Neural cell (in vitro differentiated cells): ENCODE results near the gene ALDH7A1. TPM values are rescaled to one million over a fixed set of nuclear protein-coding genes. Genes with fewer than 3 reads are reported as not detected.

Source experiments
- H2AFZ ChIP-seq: fragments of 200-600, 300-800 bp; sonication (generic), shearing (Covaris generic); 2 replicates; pipeline ENCODE4 v1.6.0; 2014; ENCODE audit warnings: low read depth, mild to moderate bottlenecking, antibody characterized with exemption, low read length, moderate library complexity
- H3F3A ChIP-seq: fragments of 200-600 bp; shearing (Covaris generic); 2 replicates; pipeline ENCODE4 v1.6.1; 2016; ENCODE audit warnings: mild to moderate bottlenecking, moderate library complexity, mixed read lengths, antibody characterized with exemption, low read length; ENCODE audit not compliant: insufficient read depth, poor library complexity, severe bottlenecking
- H3K27ac ChIP-seq: fragments of 200-600, 300-800 bp; sonication (generic), shearing (Covaris generic); 2 replicates; pipeline ENCODE4 v1.5.1; 2014; ENCODE audit warnings: mild to moderate bottlenecking, low read length, moderate library complexity
- H3K27me3 ChIP-seq: fragments of 300-800, 200-600 bp; sonication (generic), shearing (Covaris generic); 2 replicates; pipeline ENCODE4 v1.6.0; 2014; ENCODE audit warnings: mild to moderate bottlenecking, low read depth, low read length, moderate library complexity; ENCODE audit not compliant: insufficient read depth
- H3K36me3 ChIP-seq: fragments of 300-800, 200-600 bp; sonication (generic), shearing (Covaris generic); 2 replicates; pipeline ENCODE4 v1.5.1; 2014; ENCODE audit warnings: mild to moderate bottlenecking, antibody characterized with exemption, low read length, moderate library complexity; ENCODE audit not compliant: insufficient read depth
- H3K4me2 ChIP-seq: fragments of 300-800, 200-600 bp; sonication (generic), shearing (Covaris generic); 2 replicates; pipeline ENCODE4 v1.6.0; 2014; ENCODE audit warnings: mild to moderate bottlenecking, low read length
- H3K4me3 ChIP-seq: fragments of 300-800, 200-600 bp; sonication (generic), shearing (Covaris generic); 2 replicates; pipeline ENCODE4 v1.5.1; 2014; ENCODE audit warnings: mild to moderate bottlenecking, low read length, moderate library complexity
- H3K79me2 ChIP-seq: fragments of 200-600 bp; shearing (Covaris generic); replicated peaks from 2 replicates; pipeline ENCODE4 v1.6.0; 2014; ENCODE audit warnings: mild to moderate bottlenecking, low read length, moderate library complexity; ENCODE audit not compliant: insufficient read depth
- H3K9ac ChIP-seq: fragments of 300-800, 200-600 bp; sonication (generic), shearing (Covaris generic); 2 replicates; pipeline ENCODE4 v1.6.1; 2016; ENCODE audit warnings: mild to moderate bottlenecking, low read length, mixed read lengths
- H3K9me2 ChIP-seq: fragments of 200-600 bp; shearing (Covaris generic); 2 replicates; pipeline ENCODE4 v1.6.1; 2016; ENCODE audit warnings: mild to moderate bottlenecking, low read length, mixed read lengths; ENCODE audit not compliant: insufficient read depth
- H3K9me3 ChIP-seq: fragments of 200-600, 300-800 bp; sonication (generic), shearing (Covaris generic); 2 replicates; pipeline ENCODE4 v1.6.1; 2016; ENCODE audit warnings: mild to moderate bottlenecking, mixed run types, low read length, moderate library complexity, mixed read lengths
- H4K20me1 ChIP-seq: fragments of 200-600 bp; shearing (Covaris generic); 2 replicates; pipeline ENCODE4 v1.6.1; 2016; ENCODE audit warnings: mild to moderate bottlenecking, mixed run types; ENCODE audit not compliant: insufficient read depth
- CTCF ChIP-seq: fragments of 450-650 bp; IDR thresholded peaks from 2 replicates; pipeline ENCODE4 v1.5.1; 2014; ENCODE audit warnings: antibody characterized with exemption, mild to moderate bottlenecking, moderate library complexity; ENCODE audit not compliant: poor library complexity, severe bottlenecking
- EP300 ChIP-seq: fragments of 450-650 bp; conservative IDR thresholded peaks from 2 replicates; pipeline ENCODE4 v1.6.1; 2014; ENCODE audit warnings: antibody characterized with exemption, mild to moderate bottlenecking, moderate library complexity; ENCODE audit not compliant: poor library complexity, severe bottlenecking
- EZH2 ChIP-seq: fragments of 200-600, 300-800 bp; shearing (Covaris generic), sonication (generic); IDR thresholded peaks from 2 replicates; pipeline ENCODE4 v1.6.1; 2014; ENCODE audit warnings: antibody characterized with exemption, low read length, borderline replicate concordance, mild to moderate bottlenecking; ENCODE audit not compliant: insufficient read depth, poor library complexity, severe bottlenecking
- MXI1 ChIP-seq: fragments of 450-650 bp; conservative IDR thresholded peaks from 2 replicates; pipeline ENCODE4 v1.6.1; 2014; ENCODE audit warnings: antibody characterized with exemption, mild to moderate bottlenecking; ENCODE audit not compliant: poor library complexity, severe bottlenecking
- POLR2AphosphoS5 ChIP-seq: IDR thresholded peaks from 2 replicates; pipeline ENCODE4 v1.6.1; 2012
- RAD21 ChIP-seq: fragments of 450-650 bp; conservative IDR thresholded peaks from 2 replicates; pipeline ENCODE4 v1.6.1; 2014; ENCODE audit warnings: antibody characterized with exemption, mild to moderate bottlenecking, moderate library complexity
- SMC3 ChIP-seq: fragments of 450-650 bp; conservative IDR thresholded peaks from 2 replicates; pipeline ENCODE4 v1.6.1; 2014; ENCODE audit warnings: antibody characterized with exemption, mild to moderate bottlenecking, moderate library complexity; ENCODE audit not compliant: poor library complexity
- TAF1 ChIP-seq: IDR thresholded peaks from 2 replicates; pipeline ENCODE4 v1.6.1; 2012; ENCODE audit warnings: low read depth
- polyA plus RNA-seq: library from polyadenylated mRNA; depleted of rRNA; stranded (reverse); fragments of >200 nt; gene quantifications from 2 replicates; pipeline ENCODE4 v1.2.3, GENCODE V29; 2014
- TF ChIP-seq, protein P1 (sequence below): IDR thresholded peaks from 2 replicates; pipeline ENCODE4 v1.6.1; 2012; ENCODE audit warnings: borderline replicate concordance

The ALDH7A1 gene
- polyA plus RNA-seq, 1 donor from 2014 or later, result 23.4 TPM

DNA sequence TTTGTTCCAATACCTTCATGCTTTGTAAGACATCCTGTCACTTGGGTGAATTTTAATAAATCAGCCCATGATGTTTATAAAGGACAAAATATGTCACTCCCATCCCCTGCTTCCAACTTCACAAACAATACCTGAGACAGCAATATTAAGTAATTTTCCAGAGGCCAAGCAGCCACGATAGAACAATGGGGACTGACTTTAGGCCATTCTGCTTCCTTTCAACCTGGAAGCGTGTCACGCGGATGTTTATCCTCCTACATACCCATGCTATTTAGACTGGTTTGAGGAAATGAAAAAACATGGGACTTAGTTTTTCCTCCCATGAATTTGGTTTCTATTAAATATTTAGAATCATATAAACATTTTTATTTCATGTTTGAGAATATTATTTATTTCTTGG, 88.9 kb downstream of the ALDH7A1 start:
- H3K4me3 ChIP-seq, result no peak overlapping the region
- no peaks in the 10 kb centered on the region for H3K36me3 ChIP-seq
- H3K27me3 ChIP-seq, result no peaks in the 10 kb centered on the region
- no peaks in the 10 kb centered on the region for H4K20me1 ChIP-seq
- no peak for TF ChIP-seq EZH2
- no peak for TF ChIP-seq SMC3
- TF ChIP-seq MXI1, result no peak
- TF ChIP-seq EP300, result no peak
- TF ChIP-seq, protein P1, sequence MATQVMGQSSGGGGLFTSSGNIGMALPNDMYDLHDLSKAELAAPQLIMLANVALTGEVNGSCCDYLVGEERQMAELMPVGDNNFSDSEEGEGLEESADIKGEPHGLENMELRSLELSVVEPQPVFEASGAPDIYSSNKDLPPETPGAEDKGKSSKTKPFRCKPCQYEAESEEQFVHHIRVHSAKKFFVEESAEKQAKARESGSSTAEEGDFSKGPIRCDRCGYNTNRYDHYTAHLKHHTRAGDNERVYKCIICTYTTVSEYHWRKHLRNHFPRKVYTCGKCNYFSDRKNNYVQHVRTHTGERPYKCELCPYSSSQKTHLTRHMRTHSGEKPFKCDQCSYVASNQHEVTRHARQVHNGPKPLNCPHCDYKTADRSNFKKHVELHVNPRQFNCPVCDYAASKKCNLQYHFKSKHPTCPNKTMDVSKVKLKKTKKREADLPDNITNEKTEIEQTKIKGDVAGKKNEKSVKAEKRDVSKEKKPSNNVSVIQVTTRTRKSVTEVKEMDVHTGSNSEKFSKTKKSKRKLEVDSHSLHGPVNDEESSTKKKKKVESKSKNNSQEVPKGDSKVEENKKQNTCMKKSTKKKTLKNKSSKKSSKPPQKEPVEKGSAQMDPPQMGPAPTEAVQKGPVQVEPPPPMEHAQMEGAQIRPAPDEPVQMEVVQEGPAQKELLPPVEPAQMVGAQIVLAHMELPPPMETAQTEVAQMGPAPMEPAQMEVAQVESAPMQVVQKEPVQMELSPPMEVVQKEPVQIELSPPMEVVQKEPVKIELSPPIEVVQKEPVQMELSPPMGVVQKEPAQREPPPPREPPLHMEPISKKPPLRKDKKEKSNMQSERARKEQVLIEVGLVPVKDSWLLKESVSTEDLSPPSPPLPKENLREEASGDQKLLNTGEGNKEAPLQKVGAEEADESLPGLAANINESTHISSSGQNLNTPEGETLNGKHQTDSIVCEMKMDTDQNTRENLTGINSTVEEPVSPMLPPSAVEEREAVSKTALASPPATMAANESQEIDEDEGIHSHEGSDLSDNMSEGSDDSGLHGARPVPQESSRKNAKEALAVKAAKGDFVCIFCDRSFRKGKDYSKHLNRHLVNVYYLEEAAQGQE, result no peak
- no peak for TF ChIP-seq CTCF
- TF ChIP-seq POLR2AphosphoS5, result no peak
- TF ChIP-seq RAD21, result no peak
- no peak for TF ChIP-seq TAF1
- H3K9me2 ChIP-seq, result no peaks in the 10 kb centered on the region
- H3K9ac ChIP-seq, result no peak overlapping the region
- H3K79me2 ChIP-seq, result no peaks in the 10 kb centered on the region
- H3K9me3 ChIP-seq, result no peaks in the 10 kb centered on the region
- no peak overlapping the region for H3K4me2 ChIP-seq
- no peak overlapping the region for H2AFZ ChIP-seq
- no peak overlapping the region for H3K27ac ChIP-seq
- peaks cover 6% of the 10 kb centered on the region for H3F3A ChIP-seq

GRCh38 chr5:126503602-126504104, 91.4 kb downstream of the ALDH7A1 start:
- Histone ChIP-seq H3K9me3 (no peaks in the 10 kb centered on the region), H3K9ac (no peak overlapping the region), H3K27me3 (no peaks in the 10 kb centered on the region), H3K9me2 (no peaks in the 10 kb centered on the region), H3K4me2 (no peak overlapping the region), H3K79me2 (no peaks in the 10 kb centered on the region), H3K4me3 (peak overlapping the region; percentile 32), H2AFZ (no peak overlapping the region), H3K36me3 (no peaks in the 10 kb centered on the region), H4K20me1 (no peaks in the 10 kb centered on the region), H3F3A (peaks cover 6% of the 10 kb centered on the region), H3K27ac (peak overlapping the region; percentile 35)
- TF ChIP-seq SMC3 (peak; percentile 15), POLR2AphosphoS5 (peak; percentile 60), EP300 (peak; percentile 82), CTCF (no peak), EZH2 (no peak)
